ENCODE measurements around the gene PRSS2.

PRSS2 gene

GRCh38 chr7:142804728-142805207 lies 34.0 kb downstream of the PRSS2 start:
- no peak for FAIRE-seq

DNA sequence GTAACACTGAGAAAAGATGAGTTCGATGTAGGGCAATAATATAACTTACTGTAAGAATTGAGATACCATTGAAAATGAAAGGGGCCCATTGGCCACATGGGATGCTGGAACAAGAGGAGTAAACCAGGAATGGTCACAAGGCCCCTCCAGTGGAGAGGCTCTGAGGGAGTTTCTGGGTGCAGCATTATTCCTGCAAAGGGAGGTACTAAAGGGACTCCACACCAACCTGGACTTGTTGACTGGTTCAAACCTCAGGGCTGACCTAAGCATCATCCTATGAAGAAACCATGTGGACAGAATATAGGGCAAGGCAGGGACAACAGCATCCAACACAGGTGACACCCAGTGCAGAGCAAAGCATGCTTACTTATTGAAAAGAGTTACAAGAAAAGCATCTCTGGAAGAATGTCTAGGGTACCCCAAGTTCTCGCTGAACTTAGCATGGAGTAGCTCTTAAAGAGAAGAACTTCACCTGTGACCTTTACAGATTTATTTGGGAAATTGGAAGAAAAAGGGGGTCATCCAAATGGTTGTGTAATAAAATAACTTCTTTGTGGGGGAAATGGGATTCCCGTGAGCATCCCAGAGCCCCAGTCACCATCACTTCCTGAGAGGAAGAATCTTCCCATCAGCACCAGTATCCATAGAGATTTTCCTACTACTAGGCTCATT lies 34.7 kb downstream of the PRSS2 start:
- no peak for FAIRE-seq

- no peak for FAIRE-seq
Observed at GRCh38 chr7:142806022-142806356, 35.2 kb downstream of the PRSS2 start.

DNA sequence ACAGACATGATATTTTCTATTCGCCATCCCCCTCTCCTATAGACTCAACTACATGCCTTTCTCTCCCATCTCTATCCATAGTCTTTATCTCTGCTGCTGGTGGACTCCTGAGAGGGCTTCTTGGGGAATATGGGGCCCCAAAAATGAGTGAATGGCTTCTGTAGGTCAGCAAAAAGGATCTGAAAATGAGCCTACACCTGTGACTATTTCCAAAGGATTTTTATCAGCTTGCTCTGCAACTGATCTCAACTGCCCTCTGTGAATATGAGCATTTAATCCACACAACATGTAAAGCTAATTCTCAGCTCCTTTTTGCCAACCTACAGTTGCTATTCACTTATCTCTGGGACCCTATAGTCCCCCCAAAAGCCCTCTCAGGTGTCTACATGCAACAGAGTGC lies 36.2 kb downstream of the PRSS2 start:
- FAIRE-seq: no peak

DNA sequence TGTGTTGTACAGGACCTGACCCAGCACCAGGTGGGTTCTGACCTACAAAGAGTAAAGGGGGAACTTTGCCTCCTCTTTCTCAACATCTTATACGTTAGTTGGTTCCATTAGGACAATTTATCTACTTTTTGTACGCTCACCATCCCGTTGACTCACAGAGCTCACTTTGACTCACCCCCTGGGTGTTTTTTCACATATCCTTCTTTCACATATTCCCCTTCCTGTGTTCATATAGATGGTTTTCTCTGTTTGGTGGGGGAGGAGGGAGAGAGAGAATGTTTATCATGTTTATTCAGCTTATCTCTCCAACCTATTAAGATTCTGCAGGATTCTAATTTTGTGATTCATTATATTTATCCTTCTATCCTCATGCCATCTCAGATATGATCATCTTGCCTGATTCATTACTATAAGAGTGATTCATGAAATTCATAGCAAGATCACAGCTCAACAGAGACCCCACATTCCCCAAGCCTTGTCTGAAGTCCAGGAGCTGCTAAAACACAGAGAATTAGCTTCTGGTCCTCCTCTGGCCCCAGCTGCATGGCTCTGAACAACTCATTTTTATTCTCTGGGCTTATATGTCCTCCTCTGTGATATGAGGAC lies 37.2 kb downstream of the PRSS2 start:
- FAIRE-seq: no peak

- FAIRE-seq: no peak
Observed at GRCh38 chr7:142808461-142808801, 37.7 kb downstream of the PRSS2 start.

DNA sequence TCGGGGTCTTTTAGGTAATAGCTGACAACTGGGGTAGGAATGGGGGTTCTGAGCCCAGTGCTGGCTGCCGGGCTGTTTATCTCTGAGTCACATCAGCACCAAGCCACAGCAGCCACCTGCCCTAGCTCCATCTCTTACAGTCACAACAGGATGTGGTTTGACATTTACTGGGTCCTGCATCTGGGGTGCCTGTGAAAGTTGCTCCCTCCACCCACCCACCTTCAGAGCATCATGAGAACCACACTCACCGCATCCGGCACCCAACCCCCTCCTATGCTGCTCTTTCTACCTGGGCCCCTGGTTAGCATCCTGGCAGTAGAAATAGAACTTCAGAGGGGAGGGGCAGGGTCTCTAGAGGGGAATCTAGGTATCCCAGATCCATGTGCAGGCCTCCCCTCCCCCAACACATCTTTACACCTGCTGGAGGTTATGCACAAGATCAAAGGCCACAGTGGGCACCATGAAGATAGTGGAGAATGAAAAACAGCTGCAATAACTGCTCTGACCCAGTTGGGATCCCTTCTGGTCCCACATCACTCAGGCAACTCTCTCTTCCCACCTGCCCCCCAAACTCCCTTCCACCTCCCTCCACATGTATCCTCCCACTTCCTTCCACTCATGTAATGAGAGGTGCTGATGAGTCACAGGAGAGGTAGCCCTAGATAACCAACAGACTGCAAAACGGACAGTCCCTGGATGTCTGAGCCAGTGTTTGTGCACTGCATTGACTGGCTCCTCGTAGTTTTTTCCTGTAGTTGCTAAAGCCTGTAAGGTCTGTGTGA lies 38.2 kb downstream of the PRSS2 start:
- FAIRE-seq: no peak

- FAIRE-seq: no peak
Observed at GRCh38 chr7:142809671-142810070, 38.9 kb downstream of the PRSS2 start.

GRCh38 chr7:142811154-142811737 lies 40.5 kb downstream of the PRSS2 start:
- FAIRE-seq: no peak

DNA sequence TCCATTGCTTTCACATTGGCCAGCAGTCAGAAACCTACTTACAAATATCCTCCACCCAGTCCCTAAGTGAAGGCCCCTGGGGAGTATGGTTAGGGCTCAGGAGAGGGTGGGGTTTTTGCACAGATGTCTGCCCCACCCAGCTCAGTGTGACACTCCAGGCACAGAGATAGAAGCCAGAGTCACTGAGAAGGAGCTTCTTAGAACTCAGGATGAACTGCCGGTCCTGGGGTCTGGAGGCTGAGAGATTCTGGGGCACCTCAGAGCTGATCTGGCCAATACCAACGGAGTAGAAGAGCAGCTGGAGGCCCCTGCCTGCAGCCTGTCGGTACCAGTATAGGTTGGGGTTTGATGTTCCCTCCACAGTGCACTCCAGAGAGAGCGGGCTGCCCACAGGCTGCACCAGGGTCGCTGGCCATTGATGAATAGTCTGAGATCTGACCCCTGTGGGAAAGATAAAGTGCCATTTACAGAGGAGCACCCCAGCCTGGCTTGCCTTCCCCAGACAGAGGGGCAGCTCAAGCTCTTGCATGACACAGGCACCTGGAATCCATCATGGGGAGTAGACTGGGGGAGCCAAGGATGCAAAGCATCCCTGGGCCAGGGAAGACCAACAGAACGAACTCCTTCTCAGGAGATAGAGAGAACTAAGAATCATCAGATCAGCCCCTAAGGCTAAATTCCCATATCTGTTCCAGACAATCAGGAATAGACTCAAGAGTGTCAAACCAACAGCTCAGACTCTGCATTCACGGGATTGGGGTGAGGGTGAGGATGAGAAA lies 41.9 kb downstream of the PRSS2 start:
- no peak for FAIRE-seq

GRCh38 chr7:142813226-142813625 lies 42.5 kb downstream of the PRSS2 start:
- FAIRE-seq: no peak

DNA sequence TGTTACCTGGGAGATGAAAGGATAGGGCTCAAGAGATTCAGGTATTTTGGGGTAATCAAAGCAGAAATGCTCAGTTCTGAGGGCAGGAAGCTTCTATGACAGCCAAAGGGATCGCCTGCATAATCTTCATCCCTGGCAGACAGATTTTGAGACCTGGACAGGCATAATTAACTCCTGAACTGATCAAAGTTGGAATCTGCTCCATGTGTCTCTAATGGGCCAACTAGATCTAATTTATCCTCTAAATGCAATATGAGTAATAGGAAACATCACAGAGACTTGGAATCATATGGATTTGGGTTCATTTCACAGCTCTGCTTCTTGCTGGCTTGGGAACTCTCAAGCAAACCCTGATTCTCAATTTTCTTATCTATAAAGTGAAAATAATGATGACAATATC lies 42.9 kb downstream of the PRSS2 start:
- FAIRE-seq: no peak

- no peak for FAIRE-seq
Observed at GRCh38 chr7:142814451-142814850, 43.7 kb downstream of the PRSS2 start.

- no peak for FAIRE-seq
Observed at GRCh38 chr7:142815134-142815533, 44.4 kb downstream of the PRSS2 start.

- no peak for FAIRE-seq
Observed at GRCh38 chr7:142817506-142817905, 46.7 kb downstream of the PRSS2 start.

GRCh38 chr7:142819530-142819929 lies 48.8 kb downstream of the PRSS2 start:
- FAIRE-seq: no peak

DNA sequence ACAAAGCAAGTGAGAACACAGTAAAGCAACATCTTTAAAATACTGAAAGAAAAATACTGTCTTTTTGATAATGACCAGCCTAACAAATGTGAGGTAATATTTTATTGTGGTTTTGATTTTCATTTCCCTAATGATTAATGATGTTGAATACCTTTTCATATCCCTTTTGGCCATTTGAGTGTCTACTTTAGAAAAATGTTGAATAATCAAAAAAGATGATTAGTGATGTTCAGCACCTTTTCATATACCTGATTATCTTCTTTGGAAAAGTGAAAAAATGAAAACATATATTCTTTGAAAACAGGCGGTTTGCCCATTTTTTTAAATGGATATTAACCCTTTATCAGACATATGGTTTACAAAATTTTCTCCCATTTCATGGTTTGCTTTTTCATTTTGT lies 51.9 kb downstream of the PRSS2 start:
- FAIRE-seq: no peak

All from colon (tissue), 2 donors.